HepG2 (cell line): Measurements from ENCODE around the gene FJX1. TPM values are rescaled to one million over a fixed set of nuclear protein-coding genes. Genes with fewer than 3 reads are reported as not detected.

Experiments
- ATF6 ChIP-seq: sonication (generic); formaldehyde crosslinking; conservative IDR thresholded peaks from 2 replicates; pipeline ENCODE4 v1.4.0; 2020; ENCODE audit warnings: missing genetic modification reagents
- CSRNP1 ChIP-seq: sonication (generic); formaldehyde crosslinking; IDR thresholded peaks from 2 replicates; pipeline ENCODE4 v1.8.1; 2023; ENCODE audit warnings: mild to moderate bottlenecking, missing genetic modification reagents
- FOXK2 ChIP-seq: fragments of 450-650 bp; IDR thresholded peaks from 2 replicates; pipeline ENCODE4 v1.6.1; 2016
- GTF3A ChIP-seq: sonication (generic); formaldehyde crosslinking; conservative IDR thresholded peaks from 2 replicates; pipeline ENCODE4 v1.4.0; 2020; ENCODE audit warnings: mild to moderate bottlenecking, missing genetic modification reagents
- RBM22 ChIP-seq: fragments of 200-400 bp; formaldehyde crosslinking; optimal IDR thresholded peaks from 2 replicates; pipeline ENCODE3; 2017; ENCODE audit warnings: mild to moderate bottlenecking, low read length, moderate library complexity
- STAG1 ChIP-seq: sonication (generic); formaldehyde crosslinking; IDR thresholded peaks from 2 replicates; pipeline ENCODE4 v1.4.0; 2020; ENCODE audit warnings: missing genetic modification reagents
- SYNCRIP ChIP-seq: fragments of 200-400 bp; formaldehyde crosslinking; IDR thresholded peaks from 2 replicates; pipeline ENCODE4 v1.6.1; 2018; ENCODE audit warnings: mild to moderate bottlenecking, low read depth, low read length; ENCODE audit not compliant: insufficient read depth
- WIZ ChIP-seq: sonication (generic); formaldehyde crosslinking; IDR thresholded peaks from 2 replicates; pipeline ENCODE4 v1.5.1; 2020; ENCODE audit warnings: mild to moderate bottlenecking, missing genetic modification reagents
- ZNF234 ChIP-seq: sonication (generic); formaldehyde crosslinking; conservative IDR thresholded peaks from 2 replicates; pipeline ENCODE4 v1.5.1; 2020; ENCODE audit warnings: mild to moderate bottlenecking, missing genetic modification reagents
- ZNF318 ChIP-seq: sonication (generic); formaldehyde crosslinking; IDR thresholded peaks from 2 replicates; pipeline ENCODE4 v1.4.0; 2020; ENCODE audit warnings: mild to moderate bottlenecking, missing genetic modification reagents
- ZNF704 ChIP-seq: sonication (generic); formaldehyde crosslinking; IDR thresholded peaks from 2 replicates; pipeline ENCODE4 v1.8.1; 2023; ENCODE audit warnings: mild to moderate bottlenecking, inconsistent platforms, moderate library complexity, missing genetic modification reagents, borderline replicate concordance
- ZNF749 ChIP-seq: sonication (generic); formaldehyde crosslinking; IDR thresholded peaks from 2 replicates; pipeline ENCODE4 v1.8.0; 2022; ENCODE audit warnings: mild to moderate bottlenecking, missing genetic modification reagents, moderate library complexity, borderline replicate concordance
- ZNF788 ChIP-seq: sonication (generic); formaldehyde crosslinking; IDR thresholded peaks from 2 replicates; pipeline ENCODE4 v1.5.0; 2020; ENCODE audit warnings: mild to moderate bottlenecking, missing genetic modification reagents, borderline replicate concordance
- polyA plus RNA-seq, 8 experiments: library from polyadenylated mRNA; depleted of rRNA in 3 of 8; stranded (reverse) in 7 of 8; unstranded in 1 of 8; fragments of >200 nt; fragmentation: Illumina TruSeq in 4 of 8; extraction: Trizol in 4 of 8; gene quantifications; 2 replicates each; pipeline versions ENCODE4 v1.2.1 to v1.2.3, GENCODE V29; 2011 to 2016; ENCODE audit warnings: low read depth in 4 of 8, missing spikeins in 1 of 8, mixed read lengths in 1 of 8; ENCODE audit not compliant: insufficient read depth in 1 of 8
- total RNA-seq, 5 experiments: library from RNA; depleted of rRNA; stranded (reverse); fragments of >200 nt; fragmentation: Illumina TruSeq; extraction: Trizol; gene quantifications; 2 replicates each; pipeline ENCODE4 v1.2.3, GENCODE V29; 2016; ENCODE audit warnings: low read depth in 1 of 5

FJX1 gene
- total and polyA plus RNA-seq, 2 of the 13 experiments (the other 11 are each of a cell fraction or from before 2014, with no cell fraction given) = 0.40 to 0.82 TPM

DNA sequence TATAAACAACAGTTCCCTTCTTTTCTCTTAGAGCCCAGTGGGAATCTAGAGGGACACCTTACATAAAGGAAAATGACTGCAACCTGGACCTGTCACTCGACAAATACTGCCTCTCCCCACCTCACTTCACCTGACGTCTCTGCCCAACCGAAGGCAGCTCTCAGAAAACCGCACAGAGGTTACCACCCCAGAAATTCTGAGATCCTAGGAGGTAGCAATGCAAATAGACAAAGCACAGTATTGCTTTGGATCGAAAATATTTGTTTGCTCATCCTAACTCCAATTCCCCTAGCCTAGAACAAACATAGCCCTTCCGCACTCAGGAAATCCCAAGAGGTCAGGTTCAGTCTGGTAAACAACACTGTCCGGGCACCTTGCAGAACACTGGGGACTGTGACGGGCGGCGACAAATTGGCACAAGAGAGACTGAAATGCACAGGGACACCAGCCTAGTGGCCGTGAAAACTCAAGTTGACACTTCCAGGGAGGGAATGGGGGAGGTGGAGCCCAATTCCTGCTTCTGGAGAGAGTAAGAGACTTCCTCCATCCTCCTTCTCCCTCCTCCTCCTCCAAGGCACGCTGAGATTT, 43.9 kb downstream of the FJX1 start (continued):
- TF ChIP-seq ZNF749 (CRISPR knock-in tag) (no peak), ATF6 (no peak), WIZ (CRISPR knock-in tag) (no peak), ZNF704 (CRISPR knock-in tag) (no peak), RBM22 (no peak), GTF3A (no peak), FOXK2 (peak; percentile 71), ZNF318 (no peak), SYNCRIP (no peak), ZNF234 (CRISPR knock-in tag) (no peak), CSRNP1 (no peak), ZNF788 (CRISPR knock-in tag) (peak; percentile 36; the same call in 1 of the 2 replicates), STAG1 (CRISPR knock-in tag) (no peak; the same call in 1 of the 2 replicates)
